22Rv1 (cell line): Measurements from ENCODE around the gene ENPP3.

Source experiments
- CTCF ChIP-seq: fragments of 450-650 bp; IDR thresholded peaks from 2 replicates; pipeline ENCODE4 v1.5.1; 2017; ENCODE audit warnings: mild to moderate bottlenecking
- ZFX ChIP-seq: fragments of 450-650 bp; IDR thresholded peaks from 2 replicates; pipeline ENCODE4 v1.6.1; 2017; ENCODE audit warnings: antibody characterized with exemption, borderline replicate concordance

- no peak for TF ChIP-seq CTCF
- no peak for TF ChIP-seq ZFX
Observed at GRCh38 chr6:131696956-131697355, 59.9 kb downstream of the ENPP3 start.
